MM.1S (cell line): Measurements from ENCODE around the gene MYL12A.

Source experiments
- DNase-seq: peaks from one replicate; pipeline ENCODE4 v3.0.0-alpha.2; 2015
- H2AFZ ChIP-seq: fragments of 300-600 bp; sonication (generic); 2 replicates; pipeline ENCODE4 v1.6.0; 2016; ENCODE audit warnings: antibody characterized with exemption, low read length
- H3F3A ChIP-seq: fragments of 300-600 bp; sonication (generic); 2 replicates; pipeline ENCODE4 v1.6.1; 2016; ENCODE audit warnings: mild to moderate bottlenecking, antibody characterized with exemption, low read length, moderate library complexity, mixed read lengths; ENCODE audit not compliant: insufficient read depth
- H3K27ac ChIP-seq: fragments of 300-600 bp; sonication (generic); 2 replicates; pipeline ENCODE4 v1.5.1; 2016; ENCODE audit warnings: mild to moderate bottlenecking, low read length
- H3K27me3 ChIP-seq: fragments of 300-600 bp; sonication (generic); replicated peaks from 2 replicates; pipeline ENCODE4 v1.6.0; 2016; ENCODE audit warnings: low read length; ENCODE audit not compliant: insufficient read depth
- H3K36me3 ChIP-seq: fragments of 300-600 bp; sonication (generic); replicated peaks from 2 replicates; pipeline ENCODE4 v1.6.1; 2016; ENCODE audit warnings: mild to moderate bottlenecking, low read length, mixed read lengths; ENCODE audit not compliant: insufficient read depth
- H3K4me1 ChIP-seq: fragments of 300-600 bp; sonication (generic); 2 replicates; pipeline ENCODE4 v1.6.1; 2016; ENCODE audit warnings: low read length, mixed read lengths
- H3K4me2 ChIP-seq: fragments of 300-600 bp; sonication (generic); 2 replicates; pipeline ENCODE4 v1.6.0; 2016; ENCODE audit warnings: low read depth, low read length
- H3K4me3 ChIP-seq: fragments of 300-600 bp; sonication (generic); 2 replicates; pipeline ENCODE4 v1.5.1; 2016; ENCODE audit warnings: low read length, mixed read lengths
- H3K79me2 ChIP-seq: fragments of 300-600 bp; sonication (generic); 2 replicates; pipeline ENCODE4 v1.6.1; 2016; ENCODE audit warnings: mixed run types, low read length, mixed read lengths
- H3K9ac ChIP-seq: fragments of 300-600 bp; sonication (generic); 2 replicates; pipeline ENCODE4 v1.6.1; 2016; ENCODE audit warnings: low read length, mixed read lengths
- H3K9me2 ChIP-seq: fragments of 300-600 bp; sonication (generic); replicated peaks from 2 replicates; pipeline ENCODE4 v1.6.1; 2016; ENCODE audit warnings: mild to moderate bottlenecking, low read length, mixed read lengths; ENCODE audit not compliant: insufficient read depth
- H3K9me3 ChIP-seq: fragments of 300-600 bp; sonication (generic); replicated peaks from 2 replicates; pipeline ENCODE4 v1.6.1; 2016; ENCODE audit warnings: mild to moderate bottlenecking, low read length, mixed read lengths; ENCODE audit not compliant: insufficient read depth
- H4K20me1 ChIP-seq: fragments of 300-600 bp; sonication (generic); 2 replicates; pipeline ENCODE4 v1.6.1; 2016; ENCODE audit warnings: mild to moderate bottlenecking, low read length, moderate library complexity, mixed read lengths; ENCODE audit not compliant: insufficient read depth
- CTCF ChIP-seq: fragments of 300-600 bp; sonication (generic); IDR thresholded peaks from 2 replicates; pipeline ENCODE4 v1.5.1; 2016; ENCODE audit warnings: antibody characterized with exemption, low read length, mixed read lengths
- EZH2 ChIP-seq: fragments of 300-600 bp; sonication (generic); optimal IDR thresholded peaks from 2 replicates; pipeline ENCODE3; 2017; ENCODE audit warnings: low read depth, mild to moderate bottlenecking, antibody characterized with exemption, low read length, mixed read lengths
- EZH2phosphoT487 ChIP-seq: fragments of 300-600 bp; sonication (generic); IDR thresholded peaks from 2 replicates; pipeline ENCODE4 v1.6.1; 2018; ENCODE audit warnings: antibody characterized with exemption, low read length

MYL12A gene

DNA sequence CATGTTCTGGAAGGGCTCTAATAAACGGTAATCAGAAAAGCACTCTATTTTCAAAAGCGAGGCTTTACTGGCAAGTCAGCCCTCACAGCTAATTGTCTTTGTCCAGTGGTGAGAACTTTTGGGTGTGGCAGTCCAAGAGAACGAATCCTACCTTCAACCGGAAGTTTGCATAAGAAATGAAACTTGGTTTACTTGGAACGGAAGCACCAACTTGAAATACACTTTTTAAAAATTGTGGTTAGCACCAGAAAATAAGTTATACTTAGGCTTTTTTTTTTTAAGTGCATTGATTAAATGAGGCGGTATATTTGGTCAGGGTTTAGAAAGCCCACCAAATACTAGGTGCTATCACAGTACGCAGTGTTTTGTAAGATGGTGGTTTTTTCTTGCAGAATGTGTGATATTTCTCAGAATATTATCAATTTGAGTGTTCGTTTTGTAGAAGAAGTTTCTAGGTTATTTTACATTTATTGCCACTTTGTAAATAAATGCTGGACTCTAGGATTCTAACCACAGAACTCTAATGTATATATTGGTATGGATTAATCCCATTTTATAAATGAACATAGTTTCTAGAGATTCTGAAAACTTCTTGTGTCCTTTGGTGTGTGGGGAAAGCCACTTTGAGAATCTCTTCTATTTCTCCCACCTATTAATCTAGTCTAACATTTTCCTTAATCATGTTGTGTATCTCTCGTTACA lies 1.2 kb downstream of the MYL12A start:
- peak overlapping the region; percentile 93 for H3K4me3 ChIP-seq
- peaks cover 19% of the 10 kb centered on the region for H4K20me1 ChIP-seq
- peaks cover 20% of the 10 kb centered on the region for H3K4me1 ChIP-seq
- no peaks in the 10 kb centered on the region for H3K9me3 ChIP-seq
- H3K4me2 ChIP-seq: peak overlapping the region; percentile 92
- H3K79me2 ChIP-seq: peaks cover 61% of the 10 kb centered on the region
- DNase-seq: peak; percentile 74
- H3K9me2 ChIP-seq: no peaks in the 10 kb centered on the region
- peak overlapping the region; percentile 88; the same call in 1 of the 2 replicates for H3K9ac ChIP-seq
- peaks cover 20% of the 10 kb centered on the region for H3F3A ChIP-seq
- H2AFZ ChIP-seq: no peak overlapping the region
- H3K36me3 ChIP-seq: 0 out of 2 replicates have a peak, but pooled peaks cover 5% of the 10 kb centered on the region
- H3K27me3 ChIP-seq: no peaks in the 10 kb centered on the region
- no peak for TF ChIP-seq CTCF
- H3K27ac ChIP-seq: peak overlapping the region; percentile 91; the same call in 1 of the 2 replicates

DNA sequence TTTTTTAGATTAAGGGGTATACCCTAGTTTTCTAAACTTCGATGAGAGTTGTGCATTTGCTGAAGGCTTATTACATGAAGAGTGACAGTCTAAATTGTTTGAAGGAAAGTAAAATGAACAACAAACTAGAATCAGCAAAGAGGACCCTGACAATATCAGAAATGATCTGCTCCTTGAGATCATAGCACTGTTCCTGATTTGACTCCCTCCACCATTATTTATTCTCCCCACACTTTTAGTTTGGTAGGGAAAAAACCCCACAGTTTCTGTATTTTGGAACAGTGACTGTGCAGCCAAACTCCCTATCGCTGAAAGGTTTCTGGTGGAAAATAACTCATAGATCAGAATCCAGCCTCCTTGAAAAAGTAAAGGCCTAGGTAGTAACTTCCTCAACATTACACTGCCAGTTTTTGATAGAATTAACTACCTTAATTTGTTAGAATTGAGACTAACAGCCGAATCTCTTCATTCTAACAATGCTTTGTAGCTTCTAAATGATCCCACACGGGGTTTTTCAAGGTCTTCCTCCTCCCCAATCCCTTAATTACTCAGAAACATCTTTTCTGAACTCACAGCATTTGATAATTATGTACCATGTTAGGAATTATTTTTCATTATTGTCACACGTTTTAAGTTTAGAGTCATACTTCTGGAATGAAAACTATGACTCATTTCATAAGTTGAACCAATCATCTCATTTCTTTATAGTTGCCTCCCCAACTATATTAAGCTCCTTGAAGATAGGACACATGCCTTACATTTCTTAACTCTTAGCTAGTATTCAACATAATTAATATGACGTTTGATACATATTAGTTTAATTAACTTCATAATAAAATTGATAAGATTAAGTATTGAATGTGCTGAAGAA lies 2.9 kb downstream of the MYL12A start:
- H2AFZ ChIP-seq: no peak overlapping the region
- peaks cover 24% of the 10 kb centered on the region for H3F3A ChIP-seq
- H3K9me2 ChIP-seq: no peaks in the 10 kb centered on the region
- H3K79me2 ChIP-seq: peaks cover 64% of the 10 kb centered on the region
- no peak overlapping the region for H3K4me3 ChIP-seq
- peaks cover 18% of the 10 kb centered on the region for H3K36me3 ChIP-seq
- DNase-seq: no peak
- no peak overlapping the region for H3K9ac ChIP-seq
- H3K27ac ChIP-seq: no peak overlapping the region
- peaks cover 19% of the 10 kb centered on the region for H4K20me1 ChIP-seq
- H3K4me1 ChIP-seq: peaks cover 21% of the 10 kb centered on the region
- no peaks in the 10 kb centered on the region for H3K9me3 ChIP-seq
- TF ChIP-seq EZH2 (no peak), CTCF (no peak), EZH2phosphoT487 (no peak)
- no peaks in the 10 kb centered on the region for H3K27me3 ChIP-seq
- no peak overlapping the region for H3K4me2 ChIP-seq

GRCh38 chr18:3251249-3251962 lies 3.8 kb downstream of the MYL12A start:
- peaks cover 28% of the 10 kb centered on the region for H3F3A ChIP-seq
- TF ChIP-seq EZH2: no peak
- TF ChIP-seq CTCF: no peak
- TF ChIP-seq EZH2phosphoT487: no peak
- peaks cover 66% of the 10 kb centered on the region for H3K79me2 ChIP-seq
- no peaks in the 10 kb centered on the region for H3K9me2 ChIP-seq
- H3K9ac ChIP-seq: no peak overlapping the region
- H4K20me1 ChIP-seq: peaks cover 19% of the 10 kb centered on the region
- H3K36me3 ChIP-seq: peaks cover 21% of the 10 kb centered on the region
- H3K4me1 ChIP-seq: peaks cover 27% of the 10 kb centered on the region
- H3K9me3 ChIP-seq: no peaks in the 10 kb centered on the region
- no peak overlapping the region for H3K27ac ChIP-seq
- H3K4me3 ChIP-seq: no peak overlapping the region
- H3K27me3 ChIP-seq: no peaks in the 10 kb centered on the region
- H2AFZ ChIP-seq: no peak overlapping the region
- DNase-seq: no peak
- H3K4me2 ChIP-seq: no peak overlapping the region
